ENCODE measurements around the gene PTPRM.

Gene PTPRM

DNA sequence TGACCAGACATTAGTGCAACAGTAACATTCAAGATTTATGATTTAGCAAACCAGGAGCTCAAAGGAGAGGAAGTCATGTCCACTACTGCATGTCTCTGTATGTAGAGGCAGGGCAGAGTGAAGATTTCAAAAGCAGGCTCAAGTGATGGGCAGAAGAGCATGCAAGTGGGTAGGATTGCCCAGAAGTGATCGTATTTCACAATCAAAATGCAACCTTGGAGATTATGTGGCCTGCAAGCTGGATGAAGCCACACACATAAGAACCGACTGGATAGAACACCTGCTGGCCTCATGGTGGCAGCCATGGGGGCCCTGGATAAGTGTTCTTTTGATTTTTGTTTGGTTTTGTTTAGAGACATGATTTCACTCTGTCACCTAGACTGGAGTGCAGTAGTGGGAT lies 755.4 kb downstream of the PTPRM start:
- no peak for DNase-seq (ENCODE audit: low read depth in 2 of 2)

DNA sequence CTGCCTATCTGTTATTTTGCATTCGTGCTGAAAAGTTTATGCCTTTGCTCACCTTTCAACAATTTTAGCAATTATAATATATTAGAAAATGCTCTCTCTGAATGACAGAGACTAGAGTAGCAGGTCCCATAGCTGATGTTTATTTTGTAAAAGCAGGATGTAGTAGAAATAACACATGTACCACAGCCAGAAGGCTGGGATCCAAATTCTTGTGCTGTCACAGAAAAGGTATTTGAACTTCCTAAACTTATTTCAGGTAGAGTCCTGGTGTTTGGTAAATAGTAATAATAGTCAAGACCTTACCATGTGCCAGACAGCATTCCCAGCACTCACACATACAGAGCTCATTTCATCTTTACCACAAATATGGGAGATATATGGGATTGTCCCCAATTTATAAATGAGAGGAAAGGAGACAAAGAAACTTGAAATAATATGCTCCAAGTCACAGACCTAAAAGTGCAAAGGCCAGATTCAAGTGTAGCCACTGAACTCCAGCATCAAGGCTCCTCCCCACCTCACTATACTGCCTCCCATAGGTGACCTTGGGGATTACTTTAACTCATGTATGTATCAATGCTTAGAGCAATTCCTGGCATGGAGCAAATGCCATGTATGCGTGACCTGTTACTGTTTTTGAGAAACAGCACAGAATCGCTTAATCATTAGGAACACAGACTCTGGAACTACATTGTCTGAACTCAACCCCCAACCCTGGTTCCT lies 757.4 kb downstream of the PTPRM start:
- no peak for DNase-seq (ENCODE audit: low read depth in 2 of 2)

DNA sequence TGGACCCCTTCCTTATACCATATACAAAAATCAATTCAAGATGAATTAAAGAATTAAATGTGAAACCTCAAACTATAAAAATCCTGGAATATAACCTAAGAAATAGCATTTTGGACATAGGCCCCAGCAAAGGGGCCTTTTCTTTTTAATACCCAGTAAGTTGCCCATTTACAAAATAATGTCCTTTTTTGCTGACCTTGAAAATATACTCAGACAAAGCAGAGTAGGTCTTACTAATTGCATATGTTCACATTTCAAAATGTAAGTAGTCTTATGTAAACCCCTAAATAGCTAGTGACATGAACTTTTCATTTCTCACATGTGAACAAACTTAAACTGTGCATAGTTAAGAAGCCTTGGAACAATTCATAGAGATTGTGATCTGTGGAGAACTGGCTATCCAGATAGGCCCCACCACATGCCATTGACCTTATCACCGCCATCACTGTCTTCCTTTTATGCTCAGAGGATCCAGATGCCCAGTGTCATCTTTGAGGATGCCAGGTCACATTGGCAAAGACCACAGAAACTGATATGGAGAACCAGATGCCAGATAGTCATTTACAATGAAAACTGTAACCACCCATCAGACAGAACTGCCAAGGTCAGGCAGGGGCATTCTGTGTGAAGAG lies 759.8 kb downstream of the PTPRM start:
- DNase-seq (ENCODE audit: low read depth in 2 of 2): no peak

- DNase-seq (ENCODE audit: low read depth in 2 of 2): no peak
Measured at GRCh38 chr18:8328126-8328525, 761.0 kb downstream of the PTPRM start.

GRCh38 chr18:8329186-8329771 lies 762.2 kb downstream of the PTPRM start:
- no peak for DNase-seq (ENCODE audit: low read depth in 2 of 2)

GRCh38 chr18:8330575-8330974 lies 763.5 kb downstream of the PTPRM start:
- DNase-seq (ENCODE audit: low read depth in 2 of 2): no peak

GRCh38 chr18:8332286-8332685 lies 765.2 kb downstream of the PTPRM start:
- DNase-seq (ENCODE audit: low read depth in 2 of 2): no peak

- no peak for DNase-seq (ENCODE audit: low read depth in 2 of 2)
Measured at GRCh38 chr18:8333961-8334360, 766.8 kb downstream of the PTPRM start.

DNA sequence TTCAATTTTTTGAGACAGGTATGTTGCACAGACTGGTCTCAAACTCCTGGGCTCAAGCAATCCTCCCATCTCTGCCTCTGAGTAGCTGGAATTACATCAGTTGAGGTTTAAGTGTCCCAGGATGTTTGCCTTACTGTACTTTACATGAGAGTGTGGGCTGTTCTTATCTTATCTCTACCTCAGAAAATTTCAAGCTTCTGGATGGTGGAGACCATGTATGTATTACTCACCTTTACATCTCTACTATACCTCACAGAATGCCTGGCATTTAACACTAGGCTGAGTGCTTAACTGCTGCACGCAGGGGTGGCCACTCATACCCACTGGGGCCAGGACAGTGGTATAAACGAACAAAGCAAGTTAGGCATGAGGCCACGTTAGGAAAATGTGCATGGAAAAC lies 770.1 kb downstream of the PTPRM start:
- no peak for DNase-seq (ENCODE audit: low read depth in 2 of 2)

GRCh38 chr18:8339210-8339609 lies 772.1 kb downstream of the PTPRM start:
- DNase-seq (ENCODE audit: low read depth in 2 of 2): no peak

DNA sequence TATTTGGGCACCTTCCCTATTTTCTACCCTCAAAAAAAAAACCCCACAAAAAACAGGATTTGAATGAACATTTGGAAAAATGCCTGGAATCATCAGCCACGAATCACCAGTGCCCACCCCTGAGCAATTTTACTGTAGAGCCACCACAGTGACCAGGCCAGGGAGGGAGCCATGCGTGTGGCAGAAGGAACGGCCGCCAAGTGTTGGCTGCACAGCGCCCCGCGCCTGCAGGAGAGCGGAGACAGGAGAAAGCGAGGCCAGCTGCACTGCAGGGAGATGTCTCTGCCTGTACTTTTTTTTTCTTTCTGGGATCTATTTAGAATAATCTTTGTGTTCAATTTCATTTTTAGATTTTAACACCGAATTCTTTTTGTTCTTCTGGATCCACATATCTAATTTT lies 772.8 kb downstream of the PTPRM start:
- DNase-seq (ENCODE audit: low read depth in 2 of 2): no peak

- peak; percentile 56 to 57 for DNase-seq (ENCODE audit: low read depth in 2 of 2)
Measured at GRCh38 chr18:8341481-8342230, 774.5 kb downstream of the PTPRM start.

- no peak for DNase-seq (ENCODE audit: low read depth in 2 of 2)
Measured at GRCh38 chr18:8348051-8348720, 781.1 kb downstream of the PTPRM start.

GRCh38 chr18:8349608-8350323 lies 782.6 kb downstream of the PTPRM start:
- DNase-seq (ENCODE audit: low read depth in 2 of 2): no peak

- no peak for DNase-seq (ENCODE audit: low read depth in 2 of 2)
Measured at GRCh38 chr18:8350628-8351027, 783.5 kb downstream of the PTPRM start.

DNA sequence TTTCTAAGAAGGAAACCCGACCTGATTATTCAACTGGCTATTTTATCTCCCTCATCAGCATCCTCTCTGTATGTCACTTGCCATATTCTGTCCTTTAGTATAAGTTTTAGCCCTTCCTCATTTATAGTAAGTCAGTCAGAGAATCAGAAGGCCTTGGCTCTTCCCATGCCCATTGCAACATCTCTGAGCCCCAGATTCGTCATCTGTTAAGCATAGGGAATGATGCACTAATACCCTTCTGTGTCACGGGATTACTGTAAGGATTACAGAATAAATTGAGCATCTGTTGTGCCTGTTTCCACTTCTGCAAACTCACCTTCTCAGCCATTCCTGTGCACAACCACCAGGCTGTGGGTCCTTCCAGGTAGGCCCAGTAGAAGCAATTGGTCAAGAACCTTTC lies 784.0 kb downstream of the PTPRM start:
- no peak for DNase-seq (ENCODE audit: low read depth in 2 of 2)

- no peak for DNase-seq (ENCODE audit: low read depth in 2 of 2)
Measured at GRCh38 chr18:8354304-8354703, 787.2 kb downstream of the PTPRM start.

DNA sequence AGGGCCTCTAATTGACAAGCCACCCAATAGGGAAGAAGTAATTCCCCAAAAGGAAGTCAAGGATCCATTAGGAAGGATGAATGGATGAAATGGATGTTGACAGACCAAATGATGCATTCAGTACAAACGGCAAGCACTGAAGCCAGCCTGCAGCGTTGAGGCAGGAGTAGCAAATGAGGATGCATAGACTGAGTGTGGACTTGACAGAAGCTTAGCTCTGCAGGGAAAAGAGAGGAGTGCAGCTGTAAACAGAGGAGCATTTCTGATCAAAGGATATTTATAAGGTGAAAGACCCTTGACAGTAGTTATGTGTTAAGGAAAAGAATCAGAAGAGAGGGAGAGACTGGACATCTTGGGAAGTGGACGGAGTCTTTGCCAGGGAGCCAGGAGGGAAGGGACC lies 788.9 kb downstream of the PTPRM start:
- no peak for DNase-seq (ENCODE audit: low read depth in 2 of 2)

DNA sequence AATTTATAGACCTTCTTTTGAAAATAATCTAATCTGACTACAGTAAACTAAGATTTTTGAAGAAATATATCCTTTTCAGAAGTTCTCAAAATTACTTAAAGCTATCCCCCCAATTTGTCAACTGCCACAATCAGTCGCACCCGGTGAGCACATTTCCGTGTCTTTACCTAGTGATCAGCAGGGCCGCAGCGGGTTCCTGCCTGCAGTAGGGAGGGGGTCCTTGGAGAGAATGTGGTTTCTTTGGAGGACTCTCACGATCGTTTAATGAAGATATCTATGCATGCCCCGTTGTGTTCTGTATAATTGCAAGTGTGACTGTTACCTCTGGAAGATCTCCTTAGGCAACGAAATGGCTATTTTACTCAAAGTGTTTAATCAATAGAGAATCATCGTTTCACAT lies 790.2 kb downstream of the PTPRM start:
- DNase-seq (ENCODE audit: low read depth in 2 of 2): no peak

GRCh38 chr18:8358033-8358765 lies 791.1 kb downstream of the PTPRM start:
- DNase-seq (ENCODE audit: low read depth in 2 of 2): no peak

GRCh38 chr18:8359076-8359475 lies 792.0 kb downstream of the PTPRM start:
- DNase-seq (ENCODE audit: low read depth in 2 of 2): no peak
